Fibroblast of pulmonary artery (primary cell): Measurements from ENCODE around the gene C11orf54.
A peak's percentile ranks its signal among the peaks of the same experiment; 100 is the strongest.

Source experiments
- DNase-seq: peaks from one replicate; pipeline ENCODE4 v3.0.0-alpha.2; 2010; ENCODE audit warnings: low read depth
- H3K4me3 ChIP-seq: replicated peaks from 2 replicates; pipeline ENCODE4 v1.5.1; 2011; ENCODE audit warnings: low read depth, mild to moderate bottlenecking, control low read depth, low read length, moderate library complexity
- CTCF ChIP-seq: IDR thresholded peaks from 2 replicates; pipeline ENCODE4 v1.5.1; 2011; ENCODE audit warnings: mild to moderate bottlenecking, control low read depth, low read length, inconsistent platforms; ENCODE audit errors: missing control alignments

The C11orf54 gene

GRCh38 chr11:93741094-93741881 is at the start of gene C11orf54, which contains the start of gene TAF1D:
Gene C11orf54 (plus strand): TSS chr11:93741672. CDS start chr11:93747394, 5,722 bp downstream.
Gene TAF1D (minus strand): TSS chr11:93741495. CDS start chr11:93739304, 2,191 bp downstream.
- peak within 1 kb of the TSS; percentile 96 for H3K4me3 ChIP-seq
- peak; percentile 99 for DNase-seq
- TF ChIP-seq CTCF: no peak

- DNase-seq: peak; percentile 10
- no peak overlapping the region for H3K4me3 ChIP-seq
- peak; percentile 20 for TF ChIP-seq CTCF
Measured at GRCh38 chr11:93694109-93694508, 47.4 kb upstream of the C11orf54 start.

- no peak for TF ChIP-seq CTCF
Measured at GRCh38 chr11:93694557-93694956, 46.9 kb upstream of the C11orf54 start.

GRCh38 chr11:93697611-93698010 is 43.9 kb upstream of the C11orf54 start:
- DNase-seq: no peak
- no peak for TF ChIP-seq CTCF
- no peak overlapping the region for H3K4me3 ChIP-seq

More at GRCh38 chr11:93694557-93694956, 46.9 kb upstream of the C11orf54 start:
- no peak overlapping the region for H3K4me3 ChIP-seq
- no peak for DNase-seq

- peak; percentile 52 for DNase-seq
- no peak for TF ChIP-seq CTCF
- no peak overlapping the region for H3K4me3 ChIP-seq
Measured at GRCh38 chr11:93700830-93701229, 40.6 kb upstream of the C11orf54 start.

GRCh38 chr11:93704237-93704636 is 37.2 kb upstream of the C11orf54 start:
- H3K4me3 ChIP-seq: no peak overlapping the region
- no peak for TF ChIP-seq CTCF
- no peak for DNase-seq

- DNase-seq: no peak
- TF ChIP-seq CTCF: no peak
- H3K4me3 ChIP-seq: no peak overlapping the region
Measured at GRCh38 chr11:93710239-93710638, 31.2 kb upstream of the C11orf54 start.
